GM12801 (cell line): ENCODE results near the gene RASGEF1C.

Experiments used
- CTCF ChIP-seq: IDR thresholded peaks from one replicate; pipeline ENCODE4 v1.5.1; 2011; ENCODE audit warnings: control low read depth; ENCODE audit not compliant: insufficient read length; ENCODE audit errors: extremely low read depth

Gene RASGEF1C

GRCh38 chr5:180072256-180072548 is 136.8 kb downstream of the RASGEF1C start:
- no peak for TF ChIP-seq CTCF

GRCh38 chr5:180071531-180072255 is 137.3 kb downstream of the RASGEF1C start, which contains the start of gene RNF130:
Gene RNF130 (minus strand): TSS chr5:180071759. CDS start chr5:180071702, 57 bp downstream.
- no peak for TF ChIP-seq CTCF

- TF ChIP-seq CTCF, result no peak
Measured at GRCh38 chr5:180070756-180071530, 138.1 kb downstream of the RASGEF1C start.

GRCh38 chr5:180069589-180070247 is 139.3 kb downstream of the RASGEF1C start:
- TF ChIP-seq CTCF, result no peak

GRCh38 chr5:180068519-180069090 is 140.4 kb downstream of the RASGEF1C start:
- TF ChIP-seq CTCF, result no peak

GRCh38 chr5:180067986-180068385 is 141.0 kb downstream of the RASGEF1C start:
- no peak for TF ChIP-seq CTCF

GRCh38 chr5:180060192-180060591 is 148.8 kb downstream of the RASGEF1C start:
- TF ChIP-seq CTCF, result no peak
